HepG2 (cell line): Measurements from ENCODE around the gene LYST. TPM values are rescaled to one million over a fixed set of nuclear protein-coding genes. Genes with fewer than 3 reads are reported as not detected.

Source experiments
- ATF3 ChIP-seq: sonication (generic); formaldehyde crosslinking; IDR thresholded peaks from 2 replicates; pipeline ENCODE4 v1.4.0; 2020; ENCODE audit warnings: missing genetic modification reagents
- E2F2 ChIP-seq: sonication (generic); formaldehyde crosslinking; IDR thresholded peaks from 2 replicates; pipeline ENCODE4 v1.4.0; 2020; ENCODE audit warnings: missing genetic modification reagents, borderline replicate concordance
- KLF13 ChIP-seq: sonication (generic); formaldehyde crosslinking; IDR thresholded peaks from 2 replicates; pipeline ENCODE4 v1.4.0; 2020; ENCODE audit warnings: mild to moderate bottlenecking, missing genetic modification reagents
- MAFF ChIP-seq: IDR thresholded peaks from 2 replicates; pipeline ENCODE4 v1.6.1; 2011; ENCODE audit warnings: low read depth, low read length, improper control_type of control experiment
- RNF219 ChIP-seq: sonication (generic); formaldehyde crosslinking; IDR thresholded peaks from 2 replicates; pipeline ENCODE4 v1.5.0; 2020; ENCODE audit warnings: mild to moderate bottlenecking, missing genetic modification reagents
- TMF1 ChIP-seq: sonication (generic); formaldehyde crosslinking; IDR thresholded peaks from 2 replicates; pipeline ENCODE4 v1.8.1; 2022; ENCODE audit warnings: low read depth, missing genetic modification reagents
- ZNF124 ChIP-seq: sonication (generic); formaldehyde crosslinking; IDR thresholded peaks from 2 replicates; pipeline ENCODE4 v1.4.0; 2020; ENCODE audit warnings: missing genetic modification reagents
- ZNF737 ChIP-seq: sonication (generic); formaldehyde crosslinking; IDR thresholded peaks from 2 replicates; pipeline ENCODE4 v1.5.0; 2020; ENCODE audit warnings: missing genetic modification reagents, mild to moderate bottlenecking, borderline replicate concordance
- ZNF777 ChIP-seq: sonication (generic); formaldehyde crosslinking; IDR thresholded peaks from 2 replicates; pipeline ENCODE4 v1.4.0; 2020; ENCODE audit warnings: missing genetic modification reagents
- ZNF879 ChIP-seq: sonication (generic); formaldehyde crosslinking; IDR thresholded peaks from 2 replicates; pipeline ENCODE4 v1.8.1; 2023; ENCODE audit warnings: missing genetic modification reagents
- polyA plus RNA-seq, 8 experiments: library from polyadenylated mRNA; depleted of rRNA in 3 of 8; stranded (reverse) in 7 of 8; unstranded in 1 of 8; fragments of >200 nt; fragmentation: Illumina TruSeq in 4 of 8; extraction: Trizol in 4 of 8; gene quantifications; 2 replicates each; pipeline versions ENCODE4 v1.2.1 to v1.2.3, GENCODE V29; 2011 to 2016; ENCODE audit warnings: low read depth in 4 of 8, missing spikeins in 1 of 8, mixed read lengths in 1 of 8; ENCODE audit not compliant: insufficient read depth in 1 of 8
- total RNA-seq, 5 experiments: library from RNA; depleted of rRNA; stranded (reverse); fragments of >200 nt; fragmentation: Illumina TruSeq; extraction: Trizol; gene quantifications; 2 replicates each; pipeline ENCODE4 v1.2.3, GENCODE V29; 2016; ENCODE audit warnings: low read depth in 1 of 5
- TF ChIP-seq, protein P1 (sequence below): sonication (generic); formaldehyde crosslinking; conservative IDR thresholded peaks from 2 replicates; pipeline ENCODE4 v1.8.0; 2022; ENCODE audit warnings: low read depth, missing genetic modification reagents
- TF ChIP-seq, protein P2 (sequence below): sonication (generic); formaldehyde crosslinking; IDR thresholded peaks from 2 replicates; pipeline ENCODE4 v1.4.0; 2020; ENCODE audit warnings: mild to moderate bottlenecking, missing genetic modification reagents, borderline replicate concordance

LYST gene
- total and polyA plus RNA-seq, 2 of the 13 experiments (the other 11 are each of a cell fraction or from before 2014, with no cell fraction given) = 0.91 to 2.5 TPM

- TF ChIP-seq RNF219 (CRISPR knock-in tag) = no peak
- no peak for TF ChIP-seq KLF13 (CRISPR knock-in tag)
- TF ChIP-seq MAFF = no peak
- no peak for TF ChIP-seq ZNF124
- TF ChIP-seq, protein P1, sequence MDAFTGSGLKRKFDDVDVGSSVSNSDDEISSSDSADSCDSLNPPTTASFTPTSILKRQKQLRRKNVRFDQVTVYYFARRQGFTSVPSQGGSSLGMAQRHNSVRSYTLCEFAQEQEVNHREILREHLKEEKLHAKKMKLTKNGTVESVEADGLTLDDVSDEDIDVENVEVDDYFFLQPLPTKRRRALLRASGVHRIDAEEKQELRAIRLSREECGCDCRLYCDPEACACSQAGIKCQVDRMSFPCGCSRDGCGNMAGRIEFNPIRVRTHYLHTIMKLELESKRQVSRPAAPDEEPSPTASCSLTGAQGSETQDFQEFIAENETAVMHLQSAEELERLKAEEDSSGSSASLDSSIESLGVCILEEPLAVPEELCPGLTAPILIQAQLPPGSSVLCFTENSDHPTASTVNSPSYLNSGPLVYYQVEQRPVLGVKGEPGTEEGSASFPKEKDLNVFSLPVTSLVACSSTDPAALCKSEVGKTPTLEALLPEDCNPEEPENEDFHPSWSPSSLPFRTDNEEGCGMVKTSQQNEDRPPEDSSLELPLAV (CRISPR knock-in tag) = no peak
- TF ChIP-seq, protein P2, sequence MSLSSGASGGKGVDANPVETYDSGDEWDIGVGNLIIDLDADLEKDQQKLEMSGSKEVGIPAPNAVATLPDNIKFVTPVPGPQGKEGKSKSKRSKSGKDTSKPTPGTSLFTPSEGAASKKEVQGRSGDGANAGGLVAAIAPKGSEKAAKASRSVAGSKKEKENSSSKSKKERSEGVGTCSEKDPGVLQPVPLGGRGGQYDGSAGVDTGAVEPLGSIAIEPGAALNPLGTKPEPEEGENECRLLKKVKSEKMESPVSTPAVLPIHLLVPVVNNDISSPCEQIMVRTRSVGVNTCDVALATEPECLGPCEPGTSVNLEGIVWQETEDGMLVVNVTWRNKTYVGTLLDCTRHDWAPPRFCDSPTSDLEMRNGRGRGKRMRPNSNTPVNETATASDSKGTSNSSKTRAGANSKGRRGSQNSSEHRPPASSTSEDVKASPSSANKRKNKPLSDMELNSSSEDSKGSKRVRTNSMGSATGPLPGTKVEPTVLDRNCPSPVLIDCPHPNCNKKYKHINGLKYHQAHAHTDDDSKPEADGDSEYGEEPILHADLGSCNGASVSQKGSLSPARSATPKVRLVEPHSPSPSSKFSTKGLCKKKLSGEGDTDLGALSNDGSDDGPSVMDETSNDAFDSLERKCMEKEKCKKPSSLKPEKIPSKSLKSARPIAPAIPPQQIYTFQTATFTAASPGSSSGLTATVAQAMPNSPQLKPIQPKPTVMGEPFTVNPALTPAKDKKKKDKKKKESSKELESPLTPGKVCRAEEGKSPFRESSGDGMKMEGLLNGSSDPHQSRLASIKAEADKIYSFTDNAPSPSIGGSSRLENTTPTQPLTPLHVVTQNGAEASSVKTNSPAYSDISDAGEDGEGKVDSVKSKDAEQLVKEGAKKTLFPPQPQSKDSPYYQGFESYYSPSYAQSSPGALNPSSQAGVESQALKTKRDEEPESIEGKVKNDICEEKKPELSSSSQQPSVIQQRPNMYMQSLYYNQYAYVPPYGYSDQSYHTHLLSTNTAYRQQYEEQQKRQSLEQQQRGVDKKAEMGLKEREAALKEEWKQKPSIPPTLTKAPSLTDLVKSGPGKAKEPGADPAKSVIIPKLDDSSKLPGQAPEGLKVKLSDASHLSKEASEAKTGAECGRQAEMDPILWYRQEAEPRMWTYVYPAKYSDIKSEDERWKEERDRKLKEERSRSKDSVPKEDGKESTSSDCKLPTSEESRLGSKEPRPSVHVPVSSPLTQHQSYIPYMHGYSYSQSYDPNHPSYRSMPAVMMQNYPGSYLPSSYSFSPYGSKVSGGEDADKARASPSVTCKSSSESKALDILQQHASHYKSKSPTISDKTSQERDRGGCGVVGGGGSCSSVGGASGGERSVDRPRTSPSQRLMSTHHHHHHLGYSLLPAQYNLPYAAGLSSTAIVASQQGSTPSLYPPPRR (CRISPR knock-in tag) = peak; percentile 72; the same call in 1 of the 2 replicates
- no peak for TF ChIP-seq ZNF879 (CRISPR knock-in tag)
- TF ChIP-seq ATF3 (CRISPR knock-in tag) = 0 out of 2 replicates have a peak, but pooled peaks have one; percentile 31
- no peak for TF ChIP-seq ZNF777 (CRISPR knock-in tag)
- no peak for TF ChIP-seq TMF1 (CRISPR knock-in tag)
- TF ChIP-seq ZNF737 (CRISPR knock-in tag) = no peak
- TF ChIP-seq E2F2 (CRISPR knock-in tag) = no peak
Observed at GRCh38 chr1:235892734-235893413, 26.2 kb upstream of the LYST start (continued).
